A172 (cell line): ENCODE measurements around the gene PRR3. TPM values are rescaled to one million over a fixed set of nuclear protein-coding genes. Genes with fewer than 3 reads are reported as not detected.

Experiments used
- DNase-seq: peaks from one replicate; pipeline ENCODE4 v3.0.0-alpha.2; 2015; ENCODE audit warnings: low spot score
- total RNA-seq: library from RNA; depleted of rRNA; stranded (reverse); fragments of >200 nt; shearing (Covaris generic); gene quantifications from 2 replicates; pipeline ENCODE4 v1.2.3, GENCODE V29; 2014

The PRR3 gene
- total RNA-seq, 1 experiment from 2014 or later = 5.5 TPM

DNA sequence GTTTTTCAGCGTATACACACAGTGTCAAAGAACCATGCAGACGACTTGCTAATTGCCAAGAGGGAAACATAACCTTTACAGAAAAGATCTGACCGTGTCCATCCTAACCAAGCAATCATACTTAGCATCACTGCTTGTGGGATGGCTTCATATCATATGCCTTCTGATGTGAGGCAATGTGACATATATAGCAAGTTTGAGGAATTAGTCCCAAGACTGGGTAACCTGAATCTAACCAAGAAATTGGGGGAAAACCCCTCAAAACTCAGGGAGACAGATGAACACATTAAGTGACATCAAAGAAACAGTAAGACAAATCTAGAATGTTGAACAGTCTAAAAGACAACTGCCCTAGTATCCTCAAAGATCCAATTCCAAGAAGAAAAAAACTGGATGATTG lies 19.2 kb upstream of the PRR3 start:
- DNase-seq = no peak

DNA sequence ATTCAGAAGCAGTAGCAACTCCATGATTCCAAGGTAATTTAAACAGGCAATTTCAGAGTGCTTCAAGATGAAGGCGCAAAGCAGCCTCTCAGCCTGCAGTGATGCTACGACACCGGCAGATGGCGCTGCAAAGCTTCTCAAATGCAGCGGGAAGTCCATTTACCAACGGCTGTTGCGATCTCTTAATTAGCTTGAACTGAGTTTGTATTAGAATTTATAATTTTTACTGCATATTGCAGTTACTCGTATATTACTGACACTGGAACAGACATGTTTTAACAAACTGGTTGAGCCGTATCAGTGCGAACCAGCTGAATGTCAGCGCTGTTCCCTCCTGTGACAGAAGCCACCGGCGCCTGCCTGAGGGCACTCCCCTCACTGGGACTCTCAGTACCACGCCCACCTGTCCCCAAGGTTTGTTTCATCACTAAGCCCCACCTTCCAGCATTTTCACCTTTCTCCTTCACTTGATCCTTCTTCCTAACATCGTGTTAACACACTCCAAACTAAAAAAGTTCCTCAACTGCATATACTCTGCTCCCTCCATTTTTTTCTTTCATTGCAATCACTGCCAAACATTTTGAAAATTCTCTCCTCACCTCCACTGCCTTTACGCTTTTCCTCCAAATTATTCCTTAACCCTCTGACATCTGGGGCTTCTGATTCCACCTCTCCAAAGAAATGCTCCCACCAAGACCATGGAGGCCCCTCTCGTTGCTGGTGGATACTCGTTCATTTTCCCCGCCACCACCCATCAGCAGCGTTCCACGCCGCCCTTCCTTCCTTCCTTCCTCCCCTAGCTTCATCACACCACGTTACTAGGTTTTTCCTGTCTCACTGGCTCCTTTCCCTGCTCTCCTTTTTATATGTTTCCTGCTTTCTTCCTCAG lies 15.3 kb upstream of the PRR3 start:
- peak; percentile 75 for DNase-seq

DNA sequence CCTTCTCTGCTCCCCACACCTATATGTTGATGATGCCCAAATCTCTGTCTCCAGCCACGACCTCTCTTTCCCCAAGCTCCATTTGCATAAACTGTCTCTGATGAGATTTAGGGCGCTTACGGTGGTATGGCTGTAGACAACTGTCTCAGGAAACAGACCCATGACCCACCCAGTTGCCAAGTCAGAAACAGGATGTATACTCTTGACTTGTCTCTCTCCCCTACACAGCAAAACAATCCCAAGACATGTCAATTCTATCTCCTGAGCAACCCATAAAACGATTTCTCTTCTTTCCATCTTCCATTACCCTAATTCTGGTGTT lies 14.7 kb upstream of the PRR3 start:
- DNase-seq = no peak

DNA sequence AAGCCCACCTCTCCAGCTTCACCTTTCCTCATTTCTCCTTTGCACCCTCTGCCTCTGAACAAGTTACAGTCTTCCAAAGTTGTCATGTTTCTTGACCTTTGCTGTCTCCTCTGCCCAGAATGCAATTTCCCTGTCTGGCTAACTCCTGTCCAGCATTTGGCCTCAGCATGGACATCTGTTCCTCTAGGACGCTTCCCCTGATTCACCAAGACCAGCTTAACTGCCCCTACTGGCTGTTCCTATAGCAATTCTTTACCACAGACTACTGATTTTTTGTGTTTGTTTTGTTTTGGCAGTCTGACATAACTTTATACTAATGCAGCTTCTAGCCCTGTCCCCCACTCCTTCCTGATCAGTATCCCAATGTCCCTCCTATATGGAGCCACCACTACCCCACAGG lies 14.2 kb upstream of the PRR3 start:
- no peak for DNase-seq

DNA sequence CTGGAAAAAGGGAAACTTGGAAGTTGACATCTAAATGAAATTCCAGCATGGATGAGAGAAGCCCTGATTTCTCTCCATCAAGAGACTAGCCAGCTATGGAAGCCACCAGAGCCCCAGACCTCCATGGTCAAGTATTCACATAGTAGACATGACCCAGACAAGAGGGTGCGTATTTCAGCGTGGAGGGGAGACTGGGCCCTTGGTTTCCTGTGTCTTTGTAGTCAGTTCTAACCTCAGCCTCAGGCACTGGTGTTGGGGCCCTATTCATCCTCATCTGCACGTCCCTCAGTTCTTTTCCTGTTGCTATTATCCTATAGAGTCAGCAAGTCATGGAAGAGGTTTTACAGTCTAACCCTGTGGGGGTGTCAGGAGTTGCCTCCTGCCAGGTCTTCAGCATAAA lies 13.3 kb upstream of the PRR3 start:
- no peak for DNase-seq

DNA sequence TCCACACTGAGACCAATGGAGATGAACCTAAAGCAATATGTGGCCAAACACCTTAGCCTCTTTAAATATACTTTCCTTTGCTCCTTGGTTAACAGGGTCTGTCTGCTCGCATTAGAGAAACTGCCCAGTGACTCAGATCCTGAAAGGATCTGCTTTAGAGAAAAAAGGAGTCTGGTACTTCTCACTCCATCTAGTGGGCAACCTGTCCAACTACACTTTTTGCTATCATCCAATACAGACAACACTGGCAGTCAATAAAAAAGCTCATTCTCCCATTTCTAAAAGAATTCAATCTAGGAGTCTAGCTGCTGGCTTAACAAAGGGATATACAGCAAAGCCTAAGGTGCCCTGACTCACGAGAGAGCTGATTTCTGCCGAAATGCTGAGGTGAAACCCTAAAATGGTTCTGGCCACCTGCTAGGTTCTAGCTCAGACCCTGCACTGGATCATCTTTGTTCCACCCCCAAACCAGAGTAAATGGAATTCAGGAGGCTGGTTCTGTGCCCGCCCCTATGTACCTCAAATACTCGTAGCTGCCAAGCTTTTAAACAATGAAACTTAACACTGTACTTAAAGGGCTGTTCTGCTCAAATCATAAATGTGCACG lies 12.3 kb upstream of the PRR3 start:
- DNase-seq = peak; percentile 74

DNA sequence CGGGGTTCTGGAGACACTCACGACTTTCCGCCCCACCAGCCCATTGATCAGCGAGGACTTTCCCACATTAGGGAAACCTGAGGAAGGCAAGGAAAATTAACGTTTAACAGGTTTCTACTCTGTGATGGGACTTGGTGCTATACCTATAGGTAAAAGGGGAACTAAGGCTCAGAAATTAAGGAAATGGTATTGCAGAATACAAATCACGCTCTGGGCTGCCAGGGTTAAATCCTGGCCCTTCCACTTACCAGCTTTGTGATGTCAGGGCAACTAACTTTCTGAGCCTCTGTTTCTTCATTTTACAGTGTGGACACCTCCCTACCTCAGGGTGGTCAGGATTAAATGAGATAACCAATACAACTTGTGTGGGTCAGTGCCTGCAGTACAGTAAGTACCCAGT lies 9.6 kb upstream of the PRR3 start:
- DNase-seq = no peak

DNA sequence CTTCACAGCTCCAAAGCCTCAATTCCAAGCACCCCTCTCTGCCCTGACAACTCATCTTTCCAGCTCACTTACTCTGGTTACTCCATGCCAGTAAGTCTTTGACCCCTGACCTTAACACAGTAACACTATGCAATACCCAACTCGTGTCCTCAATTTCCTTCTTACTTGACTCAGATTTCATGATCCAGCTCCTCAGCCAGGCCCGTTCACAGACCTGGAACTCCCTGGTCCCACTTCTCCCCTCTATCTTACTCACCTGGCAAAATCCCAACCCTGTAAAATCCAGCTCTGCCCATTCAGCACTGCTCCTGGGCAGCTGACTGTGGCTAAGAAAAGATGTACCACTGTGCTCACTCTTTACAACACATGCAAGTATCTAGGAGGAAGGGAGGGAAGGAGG lies 8.7 kb upstream of the PRR3 start:
- no peak for DNase-seq

DNA sequence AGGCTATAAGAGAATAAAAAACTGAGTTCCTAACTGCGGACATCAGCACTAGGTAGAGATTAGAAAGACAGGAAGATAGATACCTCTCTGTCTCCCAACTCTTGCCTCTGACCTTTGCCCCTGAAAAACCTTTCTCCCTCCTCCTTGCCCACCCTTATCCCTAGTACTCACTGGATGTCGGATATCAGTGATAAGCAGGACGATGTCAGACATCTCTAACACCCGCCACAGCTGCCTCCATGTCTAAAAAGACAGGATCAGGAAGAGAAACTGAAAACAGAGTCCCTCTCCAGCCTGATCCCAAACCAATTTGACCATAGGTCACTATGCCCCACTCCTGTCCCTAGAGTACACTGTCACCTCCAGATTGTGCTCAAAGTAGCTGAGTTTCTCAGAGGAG lies 2.7 kb upstream of the PRR3 start:
- DNase-seq = no peak

DNA sequence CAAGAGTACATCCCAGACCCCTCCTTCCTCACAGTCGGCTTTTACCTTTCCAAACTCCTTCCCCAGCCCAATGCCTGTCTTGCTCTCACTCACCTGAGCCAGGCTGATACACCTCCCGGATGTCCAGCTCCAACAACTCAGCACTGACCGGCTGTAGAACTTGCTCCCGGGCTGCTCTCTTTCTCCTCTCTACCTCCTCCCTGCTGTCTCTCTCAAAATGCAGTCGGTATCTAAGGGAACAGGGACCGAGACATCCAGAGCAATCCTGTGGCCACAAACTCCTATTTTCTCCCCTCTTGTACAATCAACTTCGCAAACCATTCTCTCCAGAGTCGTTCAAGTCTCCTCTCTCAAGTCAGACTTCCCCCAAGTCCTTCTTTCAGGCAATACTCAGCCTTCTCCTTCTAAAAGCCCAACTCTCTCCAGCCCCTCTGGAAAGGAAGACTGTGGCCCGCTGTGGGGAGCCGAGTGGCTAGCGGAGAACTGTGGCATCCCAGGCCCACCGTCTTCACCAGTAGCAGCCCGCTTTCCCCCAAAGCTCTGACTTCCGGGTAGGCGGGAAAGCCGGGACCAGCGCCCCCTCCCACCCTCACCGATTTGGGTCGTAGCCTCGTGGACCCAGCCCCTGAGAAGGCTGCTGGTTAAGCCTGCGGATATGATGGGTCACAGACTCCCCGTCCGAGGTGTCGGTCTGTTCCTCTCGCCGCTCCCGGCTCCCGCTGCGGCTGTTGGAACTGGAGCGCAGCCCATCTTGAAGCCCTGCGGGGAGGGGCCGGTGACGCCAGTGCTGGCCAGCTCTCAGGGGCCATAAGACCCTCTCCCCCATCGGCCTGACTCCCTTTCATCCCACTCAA lies 1.9 kb upstream of the PRR3 start:
- no peak for DNase-seq

DNA sequence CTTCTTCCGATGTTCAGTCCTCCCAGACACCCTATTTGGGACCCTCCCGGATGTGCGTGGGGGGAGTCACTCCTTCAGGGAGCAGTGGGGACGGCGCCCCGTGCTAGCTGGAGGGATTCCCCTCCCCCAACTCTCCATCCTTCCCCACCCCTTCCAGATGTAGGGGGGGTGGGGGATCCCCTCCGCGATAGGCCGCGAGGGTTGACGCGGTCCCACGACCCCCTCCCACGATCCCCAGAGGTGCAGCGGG lies 1.4 kb upstream of the PRR3 start:
- no peak for DNase-seq

DNA sequence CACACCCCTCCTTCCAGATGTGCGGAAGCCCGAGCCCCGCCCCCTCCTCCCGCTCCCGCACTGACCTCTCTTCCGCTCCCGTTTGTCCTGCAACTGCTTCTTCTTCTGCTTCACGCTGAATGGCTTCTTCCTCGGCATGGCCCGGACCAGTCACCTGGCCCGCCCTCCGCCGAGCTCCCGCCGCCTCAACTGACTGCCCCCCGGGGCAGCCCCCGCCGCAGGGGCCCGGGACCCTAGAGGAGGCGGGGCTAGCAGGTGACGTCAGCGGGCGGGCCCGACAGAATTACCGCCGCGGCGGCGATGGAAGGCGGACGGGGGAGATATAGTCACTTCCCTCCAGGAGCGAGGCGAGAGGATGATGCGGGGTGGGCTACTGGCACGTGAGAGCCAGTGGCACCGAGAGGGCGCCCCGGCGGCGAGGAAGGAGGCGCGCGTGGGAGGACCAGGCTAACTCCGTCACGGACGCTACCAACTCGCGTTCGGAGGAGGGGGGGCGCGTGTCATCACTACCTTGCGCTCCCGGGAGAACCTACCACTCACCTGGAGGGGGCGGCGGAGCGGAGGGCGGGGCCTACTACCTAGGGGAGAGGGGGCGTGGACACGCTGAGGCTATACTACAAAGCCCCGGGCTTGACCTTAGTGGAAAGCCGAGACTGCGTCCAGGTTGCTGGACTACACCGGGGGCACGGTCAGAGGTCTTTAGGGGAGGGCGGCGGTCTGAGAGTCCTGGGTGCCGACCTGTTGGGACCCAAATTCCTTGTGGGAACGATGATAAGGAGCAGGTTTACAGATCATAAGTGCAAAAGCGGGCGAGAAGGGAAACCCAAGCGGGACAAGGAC lies 809 bp upstream of the PRR3 start, which contains the start of gene GNL1:
Gene GNL1, minus strand, starts transcription at position 424 of the 840 bp plus-strand sequence. Its CDS starts 286 bp downstream, at position 138.
- DNase-seq = peak; percentile 87

DNA sequence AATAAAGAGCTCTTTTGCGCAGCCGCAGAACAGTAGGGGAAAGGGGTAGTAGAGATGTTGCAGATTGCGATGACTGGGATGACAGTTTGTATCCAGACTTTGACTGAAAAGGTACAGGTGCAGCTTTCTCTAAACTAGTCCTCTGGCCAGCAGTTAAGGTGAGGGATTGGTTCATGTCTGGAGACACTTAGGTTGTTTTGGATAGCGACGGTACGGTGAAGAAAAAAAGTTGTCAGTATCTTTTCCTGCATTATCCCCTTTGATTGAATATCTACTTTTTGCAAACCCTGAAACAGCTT lies 537 bp downstream of the PRR3 start:
- no peak for DNase-seq

DNA sequence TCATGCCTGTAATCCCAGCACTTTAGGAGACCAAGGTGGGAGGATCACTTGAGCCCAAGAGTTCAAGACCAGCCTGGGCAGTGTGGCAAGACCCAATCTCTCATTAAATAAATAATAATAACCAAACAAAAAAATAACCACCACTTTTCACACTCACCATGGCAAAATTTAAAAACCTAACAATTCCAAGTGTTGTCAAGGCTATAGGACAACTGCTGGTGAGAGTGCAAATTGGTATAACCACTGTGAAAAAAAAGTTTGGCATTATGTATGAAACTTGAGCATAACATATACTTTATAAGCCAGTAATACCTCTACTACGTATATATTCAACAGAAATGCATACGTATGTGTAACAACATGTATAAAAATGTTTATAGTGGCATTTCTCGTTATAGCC lies 3.8 kb downstream of the PRR3 start:
- no peak for DNase-seq

DNA sequence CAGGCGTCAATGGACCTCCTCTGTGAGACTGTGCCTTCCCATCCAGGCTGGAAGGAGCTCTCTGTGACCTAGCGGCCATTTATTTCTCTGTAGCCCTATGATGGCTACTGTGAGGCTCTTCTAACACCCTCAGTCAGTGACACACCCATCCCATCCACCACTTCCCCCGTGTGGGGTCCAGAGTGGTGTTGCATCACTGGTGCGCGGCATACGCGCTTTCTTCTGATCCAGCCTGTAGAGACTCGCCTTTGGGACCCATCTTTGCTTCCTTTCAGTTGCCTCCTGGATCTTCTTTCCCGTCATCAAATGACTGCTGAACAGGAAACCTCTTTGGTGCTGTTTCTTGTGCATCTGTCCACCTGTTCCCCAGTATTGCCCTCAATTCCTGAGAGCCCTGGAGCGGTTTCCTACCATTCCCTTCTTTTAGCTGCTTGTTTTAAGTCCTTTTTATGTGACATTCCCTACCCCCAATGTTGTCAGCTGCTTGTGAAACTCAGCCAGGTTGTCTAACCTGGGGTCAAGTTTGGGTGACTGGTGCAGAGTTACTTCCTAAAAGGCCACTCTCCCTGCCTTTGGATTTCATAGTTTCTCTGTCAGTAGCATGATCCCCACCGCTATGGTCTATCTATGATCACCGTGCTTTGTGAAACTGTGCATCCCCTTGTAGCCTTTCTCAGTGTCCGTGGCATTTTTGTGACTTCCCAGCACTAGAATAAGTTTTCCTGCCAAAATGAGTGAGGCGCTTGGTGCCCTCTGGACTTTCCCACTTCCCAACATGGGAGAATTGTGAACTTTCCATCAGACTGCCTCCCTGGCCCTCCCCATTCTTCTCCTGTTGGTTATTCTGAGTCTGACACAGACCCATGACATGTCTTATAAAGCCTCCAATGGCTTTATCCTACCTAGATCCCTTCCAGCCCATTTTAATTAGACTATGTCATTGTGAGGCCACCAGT lies 5.7 kb downstream of the PRR3 start:
- DNase-seq = no peak

DNA sequence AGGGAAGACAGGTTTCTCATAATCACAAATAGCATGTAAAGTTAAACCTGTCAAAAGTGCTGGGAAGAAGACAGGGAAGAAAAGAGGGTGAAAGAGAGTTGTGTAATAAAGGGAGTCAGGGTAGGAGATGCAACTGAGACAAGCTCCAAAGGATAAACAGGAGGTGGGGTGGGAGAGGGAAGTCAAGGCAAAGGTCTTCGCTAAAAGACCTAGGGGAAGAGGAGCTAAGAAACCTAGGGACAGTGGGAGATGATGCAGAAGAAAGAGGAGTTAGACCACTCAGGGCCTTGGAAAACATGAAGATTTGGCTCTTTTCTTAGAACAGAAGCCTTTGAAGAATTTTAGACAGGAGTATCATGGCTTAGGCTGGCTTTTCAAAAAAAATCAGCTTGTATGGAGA lies 7.0 kb downstream of the PRR3 start:
- DNase-seq = no peak

DNA sequence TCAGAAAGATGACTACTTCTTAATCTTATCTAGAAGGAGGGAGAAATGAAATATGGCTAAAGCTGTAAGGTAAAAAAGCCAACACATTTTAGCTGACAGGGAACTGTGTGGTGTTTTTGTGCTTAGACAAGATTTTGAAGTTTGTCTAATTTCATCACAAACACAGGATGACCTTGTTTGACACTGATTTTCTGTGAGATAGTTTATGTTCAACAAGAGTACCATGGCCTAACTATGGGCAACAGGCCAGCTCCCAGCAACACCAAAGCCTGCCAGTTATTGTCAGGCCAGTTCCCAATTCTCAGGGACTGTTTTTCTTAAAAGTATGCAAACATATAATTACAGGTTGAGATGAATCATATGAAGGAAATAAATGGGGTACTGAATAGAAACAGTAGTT lies 8.7 kb downstream of the PRR3 start:
- no peak for DNase-seq

DNA sequence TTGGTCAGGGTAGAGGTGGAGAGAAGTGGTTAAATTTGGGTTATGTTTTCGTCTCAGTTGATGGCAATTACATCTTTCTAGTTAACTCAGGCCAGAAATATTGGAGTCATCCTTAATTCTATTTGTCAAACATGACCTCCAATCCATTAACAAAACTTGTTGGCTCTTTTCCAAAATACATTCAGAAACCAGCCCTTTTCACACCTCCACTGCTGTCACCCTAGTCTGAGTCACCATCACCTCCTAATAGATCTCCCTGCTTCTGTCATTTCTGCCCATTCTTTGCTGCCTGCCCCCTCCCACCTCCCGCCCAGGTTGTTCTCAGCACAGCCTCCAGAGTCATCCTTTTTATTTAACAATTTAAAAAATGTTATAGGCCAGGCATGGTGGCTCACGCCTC lies 11.2 kb downstream of the PRR3 start:
- DNase-seq = no peak

DNA sequence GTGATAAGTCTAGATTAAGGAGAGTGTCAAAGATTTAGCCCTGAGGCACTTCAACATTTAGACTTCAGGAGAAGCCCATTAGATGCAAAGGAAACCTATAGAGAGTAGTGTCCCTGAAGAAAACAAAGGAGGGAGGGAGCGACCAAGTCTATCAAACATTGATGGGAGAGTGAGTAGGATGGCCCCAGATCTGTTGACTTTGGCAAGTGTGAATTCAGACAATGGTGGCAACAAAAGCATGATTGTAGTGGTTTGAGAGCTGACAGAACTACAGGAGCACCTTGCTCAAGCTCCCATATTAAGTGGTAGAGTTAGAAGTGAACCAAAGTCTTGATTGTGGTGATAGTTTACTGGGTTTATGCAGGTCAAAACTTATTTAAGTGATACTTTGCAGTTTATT lies 13.2 kb downstream of the PRR3 start:
- DNase-seq = no peak

DNA sequence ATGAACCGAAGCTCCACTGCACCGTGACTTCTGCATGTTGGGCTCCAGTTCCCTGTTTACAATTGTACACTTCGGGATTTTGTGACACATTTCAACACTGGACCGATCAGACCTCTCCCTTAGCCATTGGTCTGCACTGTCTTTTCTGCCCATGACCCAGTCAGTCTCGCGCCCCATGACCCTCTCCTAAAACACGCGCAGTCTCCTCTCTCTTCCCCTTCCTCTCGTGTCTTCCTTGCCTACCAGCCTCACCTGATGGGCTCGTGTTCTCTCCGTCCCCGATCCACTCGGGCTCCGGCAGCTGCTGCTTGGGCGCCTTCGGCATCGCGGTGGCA lies 13.6 kb downstream of the PRR3 start:
- DNase-seq = no peak

DNA sequence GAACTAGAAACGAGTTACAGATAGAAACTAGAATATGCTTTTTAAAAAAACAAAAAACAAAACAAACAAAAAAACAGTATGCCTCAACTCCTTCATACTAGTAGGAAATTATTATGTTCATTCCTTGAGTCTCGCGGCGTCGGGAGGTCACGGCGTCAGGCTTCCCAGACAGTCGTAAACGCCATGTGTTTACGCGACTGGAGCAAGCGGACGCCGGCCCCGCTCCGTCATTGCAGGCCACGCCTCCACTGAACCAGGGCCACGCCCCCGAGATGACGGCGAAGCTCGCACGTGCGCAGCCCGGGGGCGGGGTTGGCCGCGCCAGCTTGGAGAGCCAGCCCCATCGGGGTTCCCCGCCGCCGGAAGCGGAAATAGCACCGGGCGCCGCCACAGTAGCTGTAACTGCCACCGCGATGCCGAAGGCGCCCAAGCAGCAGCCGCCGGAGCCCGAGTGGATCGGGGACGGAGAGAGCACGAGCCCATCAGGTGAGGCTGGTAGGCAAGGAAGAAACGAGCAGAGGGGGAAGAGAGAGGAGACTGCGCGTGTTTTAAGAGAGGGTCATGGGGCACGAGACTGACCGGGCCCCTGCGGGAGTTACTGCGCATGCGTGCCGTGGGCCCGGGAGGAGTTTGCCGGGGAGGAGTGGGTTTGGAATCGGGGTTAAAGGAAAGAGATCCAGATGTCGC lies 14.1 kb downstream of the PRR3 start, which contains the start of gene ABCF1:
Gene ABCF1, plus strand, starts transcription at position 368 of the 687 bp plus-strand sequence. Its CDS starts 46 bp downstream, at position 414.
- DNase-seq = peak; percentile 85
